ENCODE measurements around the gene PINK1. TPM values are rescaled to one million over a fixed set of nuclear protein-coding genes. Genes with fewer than 3 reads are reported as not detected.
"Not testable (repeated sequence)": the region's sequence is repeated elsewhere in the genome, so short reads cannot be mapped to it uniquely, and the experiment has no call there.

PINK1 gene
- total RNA-seq, 1 donor from 2014 or later = 25.0 TPM

DNA sequence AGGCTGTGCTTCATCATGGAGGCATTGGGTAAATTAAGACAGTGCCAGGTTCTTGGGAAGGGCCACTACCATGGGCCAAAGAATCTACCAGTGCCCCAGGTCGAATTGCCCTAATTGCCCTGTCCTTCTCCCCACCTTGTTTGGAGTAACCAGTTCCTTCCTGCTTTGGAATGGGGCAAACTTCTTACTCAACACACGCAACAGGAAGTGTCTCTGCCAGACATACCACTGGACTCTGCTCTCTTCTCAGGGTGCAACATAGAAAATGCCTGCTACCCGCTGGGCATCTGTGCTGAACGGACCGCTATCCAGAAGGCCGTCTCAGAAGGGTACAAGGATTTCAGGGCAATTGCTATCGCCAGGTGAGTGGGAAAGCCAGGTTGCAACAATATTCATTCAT, 28.6 kb upstream of the PINK1 start:
- Mint-ChIP-seq H3K27me3 (peaks cover 11% of the 10 kb centered on the region), H3K9me3 (ENCODE audit: low read depth) (no peaks in the 10 kb centered on the region), H3K4me3 (ENCODE audit: low read depth) (no peak overlapping the region), H3K27ac (no peak overlapping the region), H3K4me1 (ENCODE audit: low read depth) (no peaks in the 10 kb centered on the region), H3K36me3 (ENCODE audit: insufficient read depth) (no peaks in the 10 kb centered on the region)
- TF ChIP-seq, protein P1, sequence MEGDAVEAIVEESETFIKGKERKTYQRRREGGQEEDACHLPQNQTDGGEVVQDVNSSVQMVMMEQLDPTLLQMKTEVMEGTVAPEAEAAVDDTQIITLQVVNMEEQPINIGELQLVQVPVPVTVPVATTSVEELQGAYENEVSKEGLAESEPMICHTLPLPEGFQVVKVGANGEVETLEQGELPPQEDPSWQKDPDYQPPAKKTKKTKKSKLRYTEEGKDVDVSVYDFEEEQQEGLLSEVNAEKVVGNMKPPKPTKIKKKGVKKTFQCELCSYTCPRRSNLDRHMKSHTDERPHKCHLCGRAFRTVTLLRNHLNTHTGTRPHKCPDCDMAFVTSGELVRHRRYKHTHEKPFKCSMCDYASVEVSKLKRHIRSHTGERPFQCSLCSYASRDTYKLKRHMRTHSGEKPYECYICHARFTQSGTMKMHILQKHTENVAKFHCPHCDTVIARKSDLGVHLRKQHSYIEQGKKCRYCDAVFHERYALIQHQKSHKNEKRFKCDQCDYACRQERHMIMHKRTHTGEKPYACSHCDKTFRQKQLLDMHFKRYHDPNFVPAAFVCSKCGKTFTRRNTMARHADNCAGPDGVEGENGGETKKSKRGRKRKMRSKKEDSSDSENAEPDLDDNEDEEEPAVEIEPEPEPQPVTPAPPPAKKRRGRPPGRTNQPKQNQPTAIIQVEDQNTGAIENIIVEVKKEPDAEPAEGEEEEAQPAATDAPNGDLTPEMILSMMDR (IDR thresholded peaks at IDR 0.05; ENCODE audit: unreplicated experiment) = no peak
- DNase-seq (ENCODE audit: low spot score, unreplicated experiment) = no peak

DNA sequence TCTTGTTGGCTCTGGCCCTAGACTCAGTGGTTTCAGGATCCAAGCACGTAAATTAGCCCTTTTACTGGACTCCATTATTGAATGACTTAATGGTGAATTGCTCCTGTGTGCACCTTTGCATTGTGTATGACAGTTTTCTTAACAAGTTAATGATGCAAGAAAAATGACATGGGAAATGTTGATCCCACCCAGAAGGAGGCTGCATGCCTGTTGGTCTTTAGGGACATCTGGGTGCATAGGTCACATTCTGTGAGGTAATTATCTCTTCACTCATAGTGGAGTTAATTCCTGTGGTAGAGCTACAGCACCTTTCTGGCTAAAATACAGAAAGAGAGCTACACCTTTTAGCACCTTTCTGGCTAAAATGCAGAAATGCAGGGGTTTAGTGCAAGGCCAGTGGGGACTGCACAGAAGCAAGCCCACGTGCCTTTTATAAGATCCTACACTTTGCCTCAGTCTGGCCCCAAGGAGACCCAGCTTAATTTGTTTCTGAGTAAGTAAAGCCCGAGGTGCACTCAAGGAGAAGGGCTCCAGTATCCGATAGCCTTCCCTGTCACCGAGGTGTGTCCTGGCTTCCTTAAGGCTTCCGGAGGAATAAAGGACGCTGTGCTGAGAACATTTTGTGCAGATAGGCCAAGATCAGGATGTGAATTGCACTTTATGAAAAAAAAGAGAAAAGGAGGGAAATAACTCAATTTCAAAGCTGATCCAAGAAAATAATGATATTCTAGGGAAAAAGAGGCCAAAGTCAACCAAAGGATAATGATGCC, 26.3 kb upstream of the PINK1 start:
- H3K4me1 Mint-ChIP-seq (ENCODE audit: low read depth); H3K4me3 Mint-ChIP-seq (ENCODE audit: low read depth); DNase-seq (ENCODE audit: low spot score, unreplicated experiment); H3K36me3 Mint-ChIP-seq (ENCODE audit: insufficient read depth); H3K9me3 Mint-ChIP-seq (ENCODE audit: low read depth); H3K27ac Mint-ChIP-seq: not testable (repeated sequence)
- H3K27me3 Mint-ChIP-seq = peaks cover 11% of the 10 kb centered on the region

DNA sequence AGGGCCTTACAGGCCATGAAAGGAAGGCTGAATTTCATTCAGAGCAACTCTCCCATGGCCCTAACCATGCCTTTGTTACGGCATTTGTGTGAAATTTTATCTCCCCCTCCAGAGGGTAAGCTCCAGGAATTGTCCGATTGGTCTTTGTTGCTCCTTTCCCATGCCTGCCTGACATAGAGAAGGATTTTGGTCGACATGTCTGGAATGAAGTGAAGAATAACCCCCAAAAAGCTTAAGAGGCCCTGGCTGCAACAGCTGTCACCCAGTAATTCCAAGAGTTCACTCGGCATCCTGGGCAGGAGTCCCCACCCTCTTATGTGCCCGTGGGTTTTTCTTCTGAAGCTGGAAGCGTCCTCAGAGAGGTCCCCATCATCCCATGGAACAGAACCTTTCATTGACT, 23.7 kb upstream of the PINK1 start:
- Mint-ChIP-seq H3K27ac (no peak overlapping the region), H3K36me3 (ENCODE audit: insufficient read depth) (no peaks in the 10 kb centered on the region), H3K4me3 (ENCODE audit: low read depth) (no peak overlapping the region), H3K9me3 (ENCODE audit: low read depth) (no peaks in the 10 kb centered on the region), H3K27me3 (peaks cover 11% of the 10 kb centered on the region), H3K4me1 (ENCODE audit: low read depth) (peaks cover 1% of the 10 kb centered on the region)
- TF ChIP-seq, protein P1 (IDR thresholded peaks at IDR 0.05; ENCODE audit: unreplicated experiment) = no peak
- no peak for DNase-seq (ENCODE audit: low spot score, unreplicated experiment)

DNA sequence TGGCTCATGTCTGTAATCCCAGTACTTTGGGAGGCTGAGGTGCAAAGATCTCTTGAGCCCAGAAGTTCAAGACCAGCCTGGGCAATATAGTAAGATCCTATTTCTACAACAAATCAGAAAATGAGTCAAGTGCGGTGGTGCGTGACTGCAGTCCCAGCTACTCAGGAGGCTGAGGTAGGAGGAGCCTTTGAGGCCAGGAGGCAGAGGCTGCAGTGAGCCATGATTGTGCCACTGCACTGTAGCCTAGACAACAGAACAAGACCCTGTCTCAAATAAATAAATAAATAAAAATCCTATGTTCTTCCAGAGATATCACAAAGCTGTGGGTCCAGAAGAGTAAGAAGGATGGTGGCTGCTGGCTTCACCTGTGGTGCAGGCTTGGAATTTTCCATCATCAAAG, 22.3 kb upstream of the PINK1 start:
- H3K27me3 Mint-ChIP-seq = peaks cover 11% of the 10 kb centered on the region

DNA sequence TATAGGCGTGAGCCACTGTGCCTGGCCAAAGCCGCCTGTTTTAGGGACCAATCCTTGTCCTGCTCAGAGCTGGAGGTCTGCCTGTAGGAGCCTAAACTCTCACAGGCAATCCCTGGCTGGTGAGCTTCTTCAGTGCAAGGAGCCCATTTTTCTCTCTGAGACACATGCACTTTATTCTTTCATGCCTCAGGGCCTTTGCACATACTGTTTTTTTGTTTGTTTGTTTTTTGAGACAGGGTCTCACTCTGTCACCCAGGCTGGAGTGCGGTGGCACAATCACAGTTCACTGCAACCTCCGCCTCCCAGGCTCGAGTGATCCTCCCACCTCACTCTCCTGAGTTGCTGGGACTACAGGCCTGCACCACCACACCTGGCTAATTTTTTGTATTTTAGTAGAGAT, 21.6 kb upstream of the PINK1 start:
- Mint-ChIP-seq H3K4me1 (ENCODE audit: low read depth) (peaks cover 1% of the 10 kb centered on the region), H3K4me3 (ENCODE audit: low read depth) (no peak overlapping the region), H3K36me3 (ENCODE audit: insufficient read depth) (no peaks in the 10 kb centered on the region), H3K9me3 (ENCODE audit: low read depth) (no peaks in the 10 kb centered on the region), H3K27ac (no peak overlapping the region), H3K27me3 (peaks cover 10% of the 10 kb centered on the region)
- no peak for DNase-seq (ENCODE audit: low spot score, unreplicated experiment)
- TF ChIP-seq, protein P1 (IDR thresholded peaks at IDR 0.05; ENCODE audit: unreplicated experiment) = no peak

More for the DNA sequence above, 22.3 kb upstream of the PINK1 start:
- no peaks in the 10 kb centered on the region for H3K36me3 Mint-ChIP-seq (ENCODE audit: insufficient read depth)
- DNase-seq (ENCODE audit: low spot score, unreplicated experiment) = no peak
- TF ChIP-seq, protein P1 (IDR thresholded peaks at IDR 0.05; ENCODE audit: unreplicated experiment) = no peak
- H3K27ac Mint-ChIP-seq = no peak overlapping the region
- H3K4me1 Mint-ChIP-seq (ENCODE audit: low read depth) = peaks cover 1% of the 10 kb centered on the region
- no peak overlapping the region for H3K4me3 Mint-ChIP-seq (ENCODE audit: low read depth)
- no peaks in the 10 kb centered on the region for H3K9me3 Mint-ChIP-seq (ENCODE audit: low read depth)

DNA sequence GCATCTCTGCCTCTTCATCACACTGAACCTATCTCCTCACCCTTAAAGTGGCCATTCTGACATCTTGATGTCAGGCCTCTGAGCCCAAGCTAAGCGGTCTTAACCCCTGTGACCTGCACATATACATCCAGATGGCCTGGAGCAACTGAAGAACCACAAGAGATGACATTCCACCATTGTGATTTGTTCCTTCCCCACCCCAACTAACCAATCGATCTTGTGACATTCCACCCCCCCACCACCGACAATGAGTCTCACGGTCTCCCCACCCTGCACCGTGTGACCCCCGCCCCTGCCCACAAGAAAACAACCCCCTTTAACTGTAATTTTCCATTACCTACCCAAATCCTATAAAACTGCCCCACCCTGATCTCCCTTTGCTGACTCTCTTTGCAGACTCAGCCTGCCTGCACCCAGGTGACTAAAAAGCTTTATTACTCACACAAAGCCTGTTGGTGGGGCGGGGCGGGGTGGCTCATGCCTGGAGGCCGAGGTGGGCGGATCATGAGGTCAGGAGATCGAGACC, 21.0 kb upstream of the PINK1 start:
- DNase-seq (ENCODE audit: low spot score, unreplicated experiment) = no peak
- no peaks in the 10 kb centered on the region for H3K36me3 Mint-ChIP-seq (ENCODE audit: insufficient read depth)
- H3K4me1 Mint-ChIP-seq (ENCODE audit: low read depth) = peaks cover 1% of the 10 kb centered on the region
- H3K9me3 Mint-ChIP-seq (ENCODE audit: low read depth) = no peaks in the 10 kb centered on the region
- H3K27me3 Mint-ChIP-seq = peaks cover 11% of the 10 kb centered on the region
- TF ChIP-seq, protein P1 (IDR thresholded peaks at IDR 0.05; ENCODE audit: unreplicated experiment) = no peak
- no peak overlapping the region for H3K27ac Mint-ChIP-seq
- no peak overlapping the region for H3K4me3 Mint-ChIP-seq (ENCODE audit: low read depth)
